Left ventricle myocardium inferior (tissue), 1 donor: ENCODE measurements around the gene CHERP. TPM values are rescaled to one million over a fixed set of nuclear protein-coding genes. Genes with fewer than 3 reads are reported as not detected.
"Not testable (repeated sequence)": the region's sequence is repeated elsewhere in the genome, so short reads cannot be mapped to it uniquely, and the experiment has no call there.

Experiments
- DNase-seq: peaks from one replicate; pipeline ENCODE4 v3.0.0-alpha.2; 2020
- H3K27ac ChIP-seq: fragments of 200-600 bp; replicated peaks from 2 replicates; pipeline ENCODE4 v1.8.0; 2021
- H3K27me3 ChIP-seq: fragments of 200-600 bp; 2 replicates; pipeline ENCODE4 v1.8.0; 2021; ENCODE audit warnings: low read depth
- H3K36me3 ChIP-seq: fragments of 200-600 bp; 2 replicates; pipeline ENCODE4 v1.8.0; 2021
- H3K4me1 ChIP-seq: fragments of 200-600 bp; 2 replicates; pipeline ENCODE4 v1.8.0; 2021
- H3K4me3 ChIP-seq: fragments of 200-600 bp; 2 replicates; pipeline ENCODE4 v1.8.0; 2021; ENCODE audit warnings: mild to moderate bottlenecking, moderate library complexity
- H3K9me3 ChIP-seq: fragments of 200-600 bp; replicated peaks from 2 replicates; pipeline ENCODE4 v1.8.0; 2021
- CTCF ChIP-seq: fragments of 200-600 bp; IDR thresholded peaks from 2 replicates; pipeline ENCODE4 v1.8.0; 2021; ENCODE audit warnings: antibody characterized with exemption, mild to moderate bottlenecking, borderline replicate concordance
- intact Hi-C: fragments of 100-400 bp; cut with micrococcal nuclease; formaldehyde crosslinking; loops from one replicate; pipeline ENCODE4 v1.11.0; 2022
- total RNA-seq: library from RNA; stranded (reverse); fragmentation: NEBNext Ultra II Directional; extraction: Animal tissue kit (Norgen Biotek cat#: 25700); gene quantifications from one replicate; pipeline ENCODE4 v1.2.1, GENCODE V29; 2021
- donor health status: DM: no; HTN: yes; CAD: no; lungs with severe emphysema.

CHERP gene
- total RNA-seq, 1 donor from 2014 or later, result 19.3 TPM

GRCh38 chr19:16562608-16563025 lies 20.4 kb upstream of the CHERP start:
- H3K27ac ChIP-seq, result no peak overlapping the region
- H3K9me3 ChIP-seq, result no peaks in the 10 kb centered on the region
- peaks cover 10% of the 10 kb centered on the region for H3K4me1 ChIP-seq
- no peak overlapping the region for H3K4me3 ChIP-seq
- no peaks in the 10 kb centered on the region for H3K27me3 ChIP-seq
- intact Hi-C loops, result no loop called here
- no peak for DNase-seq
- peaks cover 79% of the 10 kb centered on the region for H3K36me3 ChIP-seq
- TF ChIP-seq CTCF, result no peak

- Histone ChIP-seq H3K27me3 (no peaks in the 10 kb centered on the region), H3K9me3 (no peaks in the 10 kb centered on the region), H3K4me1 (peaks cover 9% of the 10 kb centered on the region), H3K4me3 (no peak overlapping the region), H3K36me3 (peaks cover 74% of the 10 kb centered on the region), H3K27ac (no peak overlapping the region)
- no peak for DNase-seq
- intact Hi-C loops, result no loop called here
- no peak for TF ChIP-seq CTCF
These were observed 19.1 kb upstream of the CHERP start for GRCh38 chr19:16561382-16561781.

GRCh38 chr19:16559780-16560276 lies 17.6 kb upstream of the CHERP start:
- peaks cover 4% of the 10 kb centered on the region for H3K4me1 ChIP-seq
- no peak overlapping the region for H3K4me3 ChIP-seq
- no peaks in the 10 kb centered on the region for H3K27me3 ChIP-seq
- no peak for TF ChIP-seq CTCF
- H3K27ac ChIP-seq, result no peak overlapping the region
- H3K9me3 ChIP-seq, result no peaks in the 10 kb centered on the region
- peaks cover 74% of the 10 kb centered on the region for H3K36me3 ChIP-seq
- no peak for DNase-seq
- intact Hi-C loops, result no loop called here

- no peak for DNase-seq
- Histone ChIP-seq H3K27ac (no peak overlapping the region), H3K9me3 (no peaks in the 10 kb centered on the region), H3K4me1 (peaks cover 2% of the 10 kb centered on the region), H3K27me3 (no peaks in the 10 kb centered on the region), H3K4me3 (no peak overlapping the region), H3K36me3 (peaks cover 71% of the 10 kb centered on the region)
- no peak for TF ChIP-seq CTCF
- intact Hi-C loops, result no loop called here
These were observed 12.5 kb upstream of the CHERP start for GRCh38 chr19:16554776-16555175.

GRCh38 chr19:16551902-16552301 lies 9.7 kb upstream of the CHERP start:
- H3K9me3 ChIP-seq, H3K4me1 ChIP-seq, intact Hi-C loops, H3K4me3 ChIP-seq, H3K27me3 ChIP-seq, H3K27ac ChIP-seq, DNase-seq: not testable (repeated sequence)
- peaks cover 62% of the 10 kb centered on the region for H3K36me3 ChIP-seq

GRCh38 chr19:16548956-16549355 lies 6.7 kb upstream of the CHERP start:
- peaks cover 6% of the 10 kb centered on the region for H3K4me1 ChIP-seq
- TF ChIP-seq CTCF, result no peak
- H3K27ac ChIP-seq, result no peak overlapping the region
- H3K4me3 ChIP-seq, result no peak overlapping the region
- DNase-seq, result no peak
- intact Hi-C loops, result no loop called here
- no peaks in the 10 kb centered on the region for H3K27me3 ChIP-seq
- no peaks in the 10 kb centered on the region for H3K9me3 ChIP-seq
- peaks cover 35% of the 10 kb centered on the region for H3K36me3 ChIP-seq
